OCI-LY3 (cell line): ENCODE measurements around the gene DNM3.

Experiments used
- H2AFZ ChIP-seq: fragments of 200-600, 300-600 bp; shearing (Covaris generic); 2 replicates; pipeline ENCODE4 v1.6.0; 2014; ENCODE audit warnings: antibody characterized with exemption, low read depth, low read length
- H3K27ac ChIP-seq: fragments of 200-600, 300-600 bp; sonication (generic); 2 replicates; pipeline ENCODE4 v1.5.1; 2014; ENCODE audit warnings: mild to moderate bottlenecking, low read length, moderate library complexity, mixed read lengths
- H3K27me3 ChIP-seq: fragments of 200-600, 300-600 bp; sonication (generic); 2 replicates; pipeline ENCODE4 v1.6.1; 2014; ENCODE audit warnings: low read depth, low read length, mixed read lengths
- H3K36me3 ChIP-seq: fragments of 200-600, 300-600 bp; sonication (generic); replicated peaks from 2 replicates; pipeline ENCODE3; 2014; ENCODE audit warnings: low read depth, low read length, mixed read lengths
- H3K4me1 ChIP-seq: fragments of 300-600, 200-600 bp; sonication (generic); 2 replicates; pipeline ENCODE4 v1.6.1; 2014; ENCODE audit warnings: low read length, mixed read lengths
- H3K4me2 ChIP-seq: fragments of 200-600, 300-600 bp; sonication (generic); 2 replicates; pipeline ENCODE4 v1.6.1; 2014; ENCODE audit warnings: low read length, mixed read lengths
- H3K4me3 ChIP-seq: fragments of 300-600, 200-600 bp; sonication (generic); 2 replicates; pipeline ENCODE4 v1.5.1; 2014; ENCODE audit warnings: antibody characterized with exemption, mild to moderate bottlenecking, low read length, moderate library complexity
- H3K79me2 ChIP-seq: fragments of 300-600, 200-600 bp; shearing (Covaris generic); 2 replicates; pipeline ENCODE4 v1.6.1; 2014; ENCODE audit warnings: mild to moderate bottlenecking, low read length, mixed read lengths
- H3K9ac ChIP-seq: fragments of 300-600, 200-600 bp; shearing (Covaris generic); 2 replicates; pipeline ENCODE4 v1.6.0; 2014; ENCODE audit warnings: mild to moderate bottlenecking, low read length, moderate library complexity
- H3K9me3 ChIP-seq: fragments of 200-600, 300-600 bp; shearing (Covaris generic); 2 replicates; pipeline ENCODE4 v1.6.1; 2014; ENCODE audit warnings: low read length, mixed read lengths; ENCODE audit not compliant: insufficient read depth
- H4K20me1 ChIP-seq: fragments of 200-600, 300-600 bp; sonication (generic); 2 replicates; pipeline ENCODE4 v1.6.1; 2016; ENCODE audit warnings: low read length, mixed read lengths; ENCODE audit not compliant: insufficient read depth
- CTCF ChIP-seq: fragments of 200-600, 300-600 bp; sonication (generic); IDR thresholded peaks from 2 replicates; pipeline ENCODE4 v1.5.1; 2014; ENCODE audit warnings: antibody characterized with exemption, low read length, low read depth
- EZH2phosphoT487 ChIP-seq: fragments of 200-600 bp; shearing (Covaris generic); IDR thresholded peaks from 2 replicates; pipeline ENCODE4 v1.6.1; 2018; ENCODE audit warnings: antibody characterized with exemption, mixed run types, low read depth

Gene DNM3

GRCh38 chr1:172149346-172149745 is 308.0 kb downstream of the DNM3 start:
- Histone ChIP-seq H3K9ac (no peak overlapping the region), H3K27ac (no peak overlapping the region), H3K4me3 (no peak overlapping the region), H3K36me3 (peaks cover 3% of the 10 kb centered on the region), H3K4me1 (peaks cover 5% of the 10 kb centered on the region), H3K9me3 (0 out of 2 replicates have a peak, but pooled peaks cover 4% of the 10 kb centered on the region), H3K27me3 (no peaks in the 10 kb centered on the region), H2AFZ (no peak overlapping the region; the same call in 1 of the 2 replicates), H3K79me2 (no peaks in the 10 kb centered on the region), H4K20me1 (no peaks in the 10 kb centered on the region), H3K4me2 (no peak overlapping the region)
- TF ChIP-seq EZH2phosphoT487 (no peak), CTCF (no peak)

- H3K9me3 ChIP-seq: 0 out of 2 replicates have a peak, but pooled peaks cover 4% of the 10 kb centered on the region
- H3K79me2 ChIP-seq: no peaks in the 10 kb centered on the region
- peaks cover 3% of the 10 kb centered on the region for H3K36me3 ChIP-seq
- H3K9ac ChIP-seq: peak overlapping the region; percentile 14; the same call in 1 of the 2 replicates
- H3K27me3 ChIP-seq: no peaks in the 10 kb centered on the region
- H4K20me1 ChIP-seq: no peaks in the 10 kb centered on the region
- H3K4me2 ChIP-seq: peak overlapping the region; percentile 45
- no peak overlapping the region for H3K4me3 ChIP-seq
- H2AFZ ChIP-seq: peak overlapping the region; percentile 56
- H3K27ac ChIP-seq: peak overlapping the region; percentile 61
- H3K4me1 ChIP-seq: peaks cover 19% of the 10 kb centered on the region
- TF ChIP-seq CTCF: no peak
- TF ChIP-seq EZH2phosphoT487: no peak
Observed at GRCh38 chr1:172154551-172154950, 313.3 kb downstream of the DNM3 start.

- TF ChIP-seq EZH2phosphoT487 (no peak), CTCF (no peak)
- H2AFZ ChIP-seq: no peak overlapping the region
- peaks cover 19% of the 10 kb centered on the region for H3K4me1 ChIP-seq
- 0 out of 2 replicates have a peak, but pooled peaks cover 4% of the 10 kb centered on the region for H3K9me3 ChIP-seq
- peaks cover 3% of the 10 kb centered on the region for H3K36me3 ChIP-seq
- H4K20me1 ChIP-seq: no peaks in the 10 kb centered on the region
- H3K4me3 ChIP-seq: no peak overlapping the region
- no peak overlapping the region for H3K9ac ChIP-seq
- no peaks in the 10 kb centered on the region for H3K79me2 ChIP-seq
- no peak overlapping the region for H3K4me2 ChIP-seq
- no peaks in the 10 kb centered on the region for H3K27me3 ChIP-seq
- H3K27ac ChIP-seq: no peak overlapping the region
Observed at GRCh38 chr1:172155766-172156165, 314.5 kb downstream of the DNM3 start.

GRCh38 chr1:172162236-172162635 is 320.9 kb downstream of the DNM3 start:
- no peaks in the 10 kb centered on the region for H3K79me2 ChIP-seq
- H3K27me3 ChIP-seq: no peaks in the 10 kb centered on the region
- no peaks in the 10 kb centered on the region for H4K20me1 ChIP-seq
- no peaks in the 10 kb centered on the region for H3K36me3 ChIP-seq
- no peak overlapping the region for H3K4me2 ChIP-seq
- peaks cover 4% of the 10 kb centered on the region; the same call in 1 of the 2 replicates for H3K4me1 ChIP-seq
- no peak for TF ChIP-seq EZH2phosphoT487
- TF ChIP-seq CTCF: no peak
- no peak overlapping the region for H2AFZ ChIP-seq
- no peak overlapping the region for H3K4me3 ChIP-seq
- no peak overlapping the region for H3K9ac ChIP-seq
- H3K27ac ChIP-seq: no peak overlapping the region
- H3K9me3 ChIP-seq: no peaks in the 10 kb centered on the region
